Measurements from ENCODE around the gene CDK18. TPM values are rescaled to one million over a fixed set of nuclear protein-coding genes. Genes with fewer than 3 reads are reported as not detected.
A peak's percentile ranks its signal among the peaks of the same experiment; 100 is the strongest.

The CDK18 gene
- total and polyA plus RNA-seq, 2 of the 8 experiments (the other 6 are each of a cell fraction or from before 2014, with no cell fraction given), result 31.2 to 44.0 TPM

DNA sequence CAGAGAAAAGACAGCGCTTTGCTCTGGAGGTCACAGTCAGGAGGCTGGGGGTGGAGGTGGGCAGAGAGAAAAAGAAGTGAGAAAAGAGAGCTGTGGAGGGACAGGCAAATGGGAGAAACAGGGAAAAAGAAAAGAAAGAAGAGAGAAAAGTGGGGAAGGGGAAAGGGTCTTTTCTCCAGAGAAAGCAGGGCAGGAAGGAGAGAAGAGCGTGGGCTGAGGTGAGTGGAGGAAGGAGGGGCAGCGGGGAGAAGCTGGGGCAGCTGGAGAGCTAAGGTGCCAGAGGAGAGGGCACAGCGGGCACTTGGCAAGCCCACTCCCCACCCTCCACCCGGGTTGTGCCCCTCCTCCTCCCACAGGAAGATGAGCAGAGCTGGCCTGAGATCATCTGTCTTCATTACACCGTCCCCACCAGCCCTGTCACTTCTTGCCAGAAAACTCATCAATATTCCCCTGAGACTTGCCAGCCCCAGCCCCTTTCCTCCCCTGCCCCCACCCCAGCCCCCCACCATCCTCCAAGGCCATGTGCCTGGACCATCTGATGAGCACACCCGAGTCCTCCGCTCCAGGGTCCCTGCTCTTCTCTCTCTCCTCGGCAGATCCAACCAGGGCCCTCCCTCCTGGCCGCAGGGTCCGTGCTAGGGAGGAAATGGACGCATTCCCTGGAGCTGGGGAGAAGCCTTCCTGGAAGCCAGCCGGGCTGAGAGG, 31.6 kb upstream of the CDK18 start:
- Histone ChIP-seq H4K8ac (ENCODE audit: extremely low read depth, insufficient read depth, low read length) (no peak overlapping the region; the same call in 1 of the 2 replicates), H4K91ac (replicated peaks; ENCODE audit: insufficient read length, low read length) (no peak overlapping the region), H4K5ac (ENCODE audit: insufficient read length, low read depth, low read length) (no peak overlapping the region), H3K9me3 (ENCODE audit: insufficient read depth in 2 of 2, low read depth in 1 of 2, low read length in 1 of 2) (0 out of 4 replicates have a peak, but pooled peaks cover 0 to 5% of the 10 kb centered on the region in 2 experiments), H2BK12ac (ENCODE audit: low read depth, low read length) (no peak overlapping the region), H2AFZ (ENCODE audit: low read length) (no peak overlapping the region), H2BK5ac (ENCODE audit: low read depth, low read length) (no peak overlapping the region; the same call in 1 of the 2 replicates), H4K20me1 (replicated peaks in 1 of 2; ENCODE audit: control insufficient read depth in 1 of 2, insufficient read depth in 2 of 2, low read length in 2 of 2) (peaks cover 0 to 3% of the 10 kb centered on the region in 2 experiments), H2BK15ac (ENCODE audit: low read length) (peak overlapping the region; percentile 55; the same call in 1 of the 2 replicates), H2AK5ac (ENCODE audit: low read depth, low read length) (no peak overlapping the region; the same call in 1 of the 2 replicates), H3K4me1 (replicated peaks in 1 of 4; ENCODE audit: control insufficient read depth in 3 of 4, insufficient read depth in 4 of 4, low read length in 3 of 4) (peaks cover 0 to 19% (median 12%) of the 10 kb centered on the region in 4 experiments; a peak in 6 of 7 replicates), H3K4me2 (ENCODE audit: insufficient read depth in 1 of 2, low read depth in 2 of 2, low read length in 2 of 2) (peak overlapping the region; percentile 17 to 21; a peak in 1 of 4 replicates), H3K56ac (replicated peaks; ENCODE audit: insufficient read length, low read depth, low read length) (no peak overlapping the region), H3K4me3 (ENCODE audit: extremely low read depth in 1 of 4, insufficient read depth in 2 of 4, low read depth in 3 of 4, low read length in 4 of 4) (no peak overlapping the region), H3K79me1 (ENCODE audit: low read depth, low read length) (no peaks in the 10 kb centered on the region), H3K4ac (replicated peaks; ENCODE audit: insufficient read length, low read depth, low read length) (no peak overlapping the region), H3K23ac (ENCODE audit: insufficient read length) (no peak overlapping the region), H2BK120ac (replicated peaks; ENCODE audit: low read depth, low read length) (no peak overlapping the region), H3K27me3 (replicated peaks in 1 of 4; ENCODE audit: control insufficient read depth in 3 of 4, extremely low read depth in 1 of 4, insufficient read depth in 3 of 4, low read length in 3 of 4) (no peaks in the 10 kb centered on the region; a peak in 3 of 7 replicates), H3K36me3 (ENCODE audit: control insufficient read depth in 2 of 4, insufficient read depth in 4 of 4, low read length in 3 of 4) (no peaks in the 10 kb centered on the region), H3K27ac (ENCODE audit: low read depth, low read length) (no peak overlapping the region), H2BK20ac (ENCODE audit: low read length) (no peak overlapping the region), H3K23me2 (ENCODE audit: low read depth, low read length) (peaks cover 4% of the 10 kb centered on the region), H3K9ac (replicated peaks in 1 of 4; ENCODE audit: extremely low read depth in 1 of 4, low read depth in 3 of 4, low read length in 3 of 4) (no peak overlapping the region), H3K14ac (ENCODE audit: insufficient read length) (no peak overlapping the region), H3K18ac (ENCODE audit: extremely low read depth, low read length) (0 out of 2 replicates have a peak overlapping the region, but pooled peaks have one; percentile 13), H3K79me2 (ENCODE audit: control insufficient read depth in 1 of 2, insufficient read depth in 2 of 2, low read length in 2 of 2) (no peaks in the 10 kb centered on the region)
- no peak for DNase-seq (ENCODE audit: low read depth in 1 of 2, low spot score in 2 of 2)
- ChIA-PET POLR2A (ENCODE audit: partially characterized antibody) (interaction anchor here (0.9 to 1.3 kb wide), 3 partner anchors 18 to 56 kb away, joined by 3 to 8 read pairs (median 3); partner anchors contain the start of gene BLACAT1), CTCF (ENCODE audit: partially characterized antibody) (interaction anchor here (0.8 to 31.2 kb wide), 5 partner anchors 16 to 171 kb away, joined by 3 to 767 read pairs (median 29); partner anchors contain the start of gene BLACAT1)
- FAIRE-seq, result no peak
- 49% methylated on average over 9 of the region's 13 CpGs; no CpG with 5 or more reads in 1 of the 2 experiments for whole genome bisulfite sequencing, 2 experiments (ENCODE audit: extremely low coverage in 1 of 2, insufficient coverage in 1 of 2, insufficient read length in 1 of 2, insufficient replicate concordance in 2 of 2, low coverage in 1 of 2, low lambda C conversion rate in 2 of 2, missing lambda C conversion rate in 1 of 2)
- no peak for TF ChIP-seq RNF2 (IDR thresholded peaks at IDR 0.05; ENCODE audit: borderline replicate concordance, low read depth, low read length, missing control alignments, poor library complexity, severe bottlenecking)
- TF ChIP-seq GABPA (IDR thresholded peaks at IDR 0.05; ENCODE audit: borderline replicate concordance, insufficient read depth, low read length), result no peak
- no peak for TF ChIP-seq EGR1 (IDR thresholded peaks at IDR 0.05; ENCODE audit: borderline replicate concordance, low read depth, low read length)
- no peak for TF ChIP-seq SRF (IDR thresholded peaks at IDR 0.05; ENCODE audit: low read depth, low read length)
- TF ChIP-seq RFX5 (IDR thresholded peaks at IDR 0.05; ENCODE audit: borderline replicate concordance, low read depth, low read length), result no peak
- TF ChIP-seq MAFK (IDR thresholded peaks at IDR 0.05; ENCODE audit: low read depth, low read length), result no peak
- TF ChIP-seq CTBP2 (IDR thresholded peaks at IDR 0.05; ENCODE audit: borderline replicate concordance, insufficient read depth, insufficient read length, low read length), result no peak
- TF ChIP-seq RAD21 (IDR thresholded peaks at IDR 0.05 in 1 of 2, conservative IDR thresholded peaks at IDR 0.05 in 1 of 2; ENCODE audit: low read depth in 2 of 2, low read length in 2 of 2), result no peak
- no peak for TF ChIP-seq YY1 (IDR thresholded peaks at IDR 0.05; ENCODE audit: low read depth, low read length)
- TF ChIP-seq CHD2 (IDR thresholded peaks at IDR 0.05; ENCODE audit: low read length), result no peak
